ENCODE data around the gene CTNNB1. TPM values are rescaled to one million over a fixed set of nuclear protein-coding genes. Genes with fewer than 3 reads are reported as not detected.

Gene CTNNB1
- total RNA-seq, 1 donor from 2014 or later = 371 TPM

- intact Hi-C loops (cut with DNase I) = loop anchor here (2.0 to 10.0 kb wide), 6 partner anchors 25 to 919 kb away; partner anchors contain the start of genes CTNNB1, EIF1B and RPL14
- Histone ChIP-seq H3K27ac (peak overlapping the region; percentile 50 to 51), H3K36me3 (peaks cover 22 to 42% of the 10 kb centered on the region in 2 donors), H3K9me3 (no peaks in the 10 kb centered on the region), H3K27me3 (no peaks in the 10 kb centered on the region), H3K4me1 (peaks cover 0 to 53% of the 10 kb centered on the region in 2 donors), H3K4me3 (no peak overlapping the region)
- TF ChIP-seq CTCF (IDR thresholded peaks at IDR 0.05) = no peak
- DNase-seq (ENCODE audit: low spot score in 2 of 2) = no peak
Measured at GRCh38 chr3:41223691-41224090, 24.4 kb downstream of the CTNNB1 start.

GRCh38 chr3:41224120-41224806 lies 25.0 kb downstream of the CTNNB1 start:
- Histone ChIP-seq H3K9me3 (no peaks in the 10 kb centered on the region), H3K36me3 (peaks cover 22 to 44% of the 10 kb centered on the region in 2 donors), H3K4me3 (no peak overlapping the region), H3K27me3 (no peaks in the 10 kb centered on the region), H3K27ac (peak overlapping the region; percentile 50 to 80), H3K4me1 (peaks cover 0 to 53% of the 10 kb centered on the region in 2 donors)
- DNase-seq (ENCODE audit: low spot score in 2 of 2) = peak in 1 of 2 donors; percentile 78
- intact Hi-C loops (cut with DNase I) = loop anchor here (2.0 to 10.0 kb wide), 6 partner anchors 25 to 919 kb away; partner anchors contain the start of genes CTNNB1, EIF1B and RPL14
- TF ChIP-seq CTCF (IDR thresholded peaks at IDR 0.05) = peak in 1 of 3 experiments; percentile 13

GRCh38 chr3:41234823-41235721 lies 35.8 kb downstream of the CTNNB1 start:
- intact Hi-C loops (cut with DNase I) = loop anchor here (5.0 kb wide), 1 partner anchor 33 kb away; no protein-coding TSS in a partner anchor
- TF ChIP-seq CTCF (IDR thresholded peaks at IDR 0.05) = no peak

GRCh38 chr3:41236228-41236627 lies 36.9 kb downstream of the CTNNB1 start:
- Histone ChIP-seq H3K27me3 (no peaks in the 10 kb centered on the region), H3K4me3 (no peak overlapping the region), H3K9me3 (no peaks in the 10 kb centered on the region), H3K4me1 (peaks cover 0 to 12% of the 10 kb centered on the region in 2 donors), H3K36me3 (peaks cover 60 to 82% of the 10 kb centered on the region in 2 donors), H3K27ac (no peak overlapping the region)
- DNase-seq (ENCODE audit: low spot score in 2 of 2) = no peak
- intact Hi-C loops (cut with DNase I) = loop anchor here (5.0 kb wide), 1 partner anchor 34 kb away; no protein-coding TSS in a partner anchor
- TF ChIP-seq CTCF (IDR thresholded peaks at IDR 0.05) = no peak

More at GRCh38 chr3:41234823-41235721, 35.8 kb downstream of the CTNNB1 start:
- Histone ChIP-seq H3K9me3 (no peaks in the 10 kb centered on the region), H3K4me3 (no peak overlapping the region), H3K27ac (peak overlapping the region; percentile 14 to 28), H3K4me1 (peaks cover 0 to 12% of the 10 kb centered on the region in 2 donors), H3K27me3 (no peaks in the 10 kb centered on the region), H3K36me3 (peaks cover 63 to 79% of the 10 kb centered on the region in 2 donors)
- no peak for DNase-seq (ENCODE audit: low spot score in 2 of 2)

GRCh38 chr3:41237907-41238306 lies 38.6 kb downstream of the CTNNB1 start:
- no peak for DNase-seq (ENCODE audit: low spot score in 2 of 2)
- Histone ChIP-seq H3K4me3 (no peak overlapping the region), H3K36me3 (peaks cover 57 to 89% of the 10 kb centered on the region in 2 donors), H3K4me1 (peaks cover 0 to 12% of the 10 kb centered on the region in 2 donors), H3K27ac (no peak overlapping the region), H3K27me3 (no peaks in the 10 kb centered on the region), H3K9me3 (no peaks in the 10 kb centered on the region)
- TF ChIP-seq CTCF (IDR thresholded peaks at IDR 0.05) = no peak
- intact Hi-C loops (cut with DNase I) = loop anchor here (5.0 kb wide), 1 partner anchor 36 kb away; no protein-coding TSS in a partner anchor

All from ascending aorta (tissue), 2 donors.